SJCRH30 (cell line): ENCODE data around the gene TLX3. TPM values are rescaled to one million over a fixed set of nuclear protein-coding genes. Genes with fewer than 3 reads are reported as not detected.

Experiments used
- total RNA-seq: library from RNA; depleted of rRNA; stranded (reverse); fragments of >200 nt; shearing (Covaris generic); gene quantifications from 2 replicates; pipeline ENCODE4 v1.2.3, GENCODE V29; 2014; rRNA removed

The TLX3 gene
- total RNA-seq, 1 experiment from 2014 or later: 6.2 TPM

Other genes with a start within 250 kb of the TLX3 start
- 3,269 and 3,693 TPM in 2 replicates for gene NPM1, start 78.6 kb downstream of the TLX3 start, total RNA-seq
- gene FGF18, start 110.4 kb downstream of the TLX3 start, total RNA-seq: 0.18 TPM in 1 of 2 replicates, not detected in the other